GM13976 (cell line): Measurements from ENCODE around the gene PLK5.
A peak's percentile ranks its signal among the peaks of the same experiment; 100 is the strongest.

Source experiments
- DNase-seq: peaks from one replicate; pipeline ENCODE4 v3.0.0; 2012; ENCODE audit warnings: low spot score
- in situ Hi-C: fragments of 300-500 bp; cut with MboI; formaldehyde crosslinking; loops from one replicate; pipeline ENCODE4 v1.12.0; 2022; ENCODE audit warnings: low sequenced_read_pairs, mixed read lengths, inconsistent platforms; ENCODE audit not compliant: unreplicated experiment
- TF ChIP-seq, protein P1 (sequence below): IDR thresholded peaks from 2 replicates; pipeline ENCODE4 v1.5.1; 2012; ENCODE audit warnings: borderline replicate concordance, mild to moderate bottlenecking; ENCODE audit not compliant: insufficient read depth; ENCODE audit errors: extremely low read depth, missing control alignments, control extremely low read depth

Gene PLK5

DNA sequence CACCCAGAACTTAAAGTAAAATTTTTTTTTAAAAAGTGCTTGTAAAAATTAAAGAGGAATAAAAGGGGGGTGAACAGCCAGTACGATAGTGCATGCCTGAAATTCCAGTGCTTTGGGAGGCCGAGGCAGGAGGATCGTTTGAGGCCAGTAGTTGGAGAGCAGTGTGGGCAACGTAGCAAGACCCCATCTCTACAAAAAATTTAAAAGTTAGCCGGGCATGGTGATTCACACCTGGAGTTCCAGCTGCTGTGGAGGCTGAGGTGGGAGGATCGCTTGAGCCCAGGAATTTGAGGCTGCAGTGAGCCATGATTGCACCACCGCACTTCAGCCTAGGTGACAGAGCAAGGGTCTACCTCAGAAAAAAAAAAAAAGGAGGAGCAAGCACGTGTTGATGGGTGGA is 18.9 kb upstream of the PLK5 start:
- in situ Hi-C loops = no loop called here
- TF ChIP-seq, protein P1, sequence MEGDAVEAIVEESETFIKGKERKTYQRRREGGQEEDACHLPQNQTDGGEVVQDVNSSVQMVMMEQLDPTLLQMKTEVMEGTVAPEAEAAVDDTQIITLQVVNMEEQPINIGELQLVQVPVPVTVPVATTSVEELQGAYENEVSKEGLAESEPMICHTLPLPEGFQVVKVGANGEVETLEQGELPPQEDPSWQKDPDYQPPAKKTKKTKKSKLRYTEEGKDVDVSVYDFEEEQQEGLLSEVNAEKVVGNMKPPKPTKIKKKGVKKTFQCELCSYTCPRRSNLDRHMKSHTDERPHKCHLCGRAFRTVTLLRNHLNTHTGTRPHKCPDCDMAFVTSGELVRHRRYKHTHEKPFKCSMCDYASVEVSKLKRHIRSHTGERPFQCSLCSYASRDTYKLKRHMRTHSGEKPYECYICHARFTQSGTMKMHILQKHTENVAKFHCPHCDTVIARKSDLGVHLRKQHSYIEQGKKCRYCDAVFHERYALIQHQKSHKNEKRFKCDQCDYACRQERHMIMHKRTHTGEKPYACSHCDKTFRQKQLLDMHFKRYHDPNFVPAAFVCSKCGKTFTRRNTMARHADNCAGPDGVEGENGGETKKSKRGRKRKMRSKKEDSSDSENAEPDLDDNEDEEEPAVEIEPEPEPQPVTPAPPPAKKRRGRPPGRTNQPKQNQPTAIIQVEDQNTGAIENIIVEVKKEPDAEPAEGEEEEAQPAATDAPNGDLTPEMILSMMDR = no peak
- no peak for DNase-seq

DNA sequence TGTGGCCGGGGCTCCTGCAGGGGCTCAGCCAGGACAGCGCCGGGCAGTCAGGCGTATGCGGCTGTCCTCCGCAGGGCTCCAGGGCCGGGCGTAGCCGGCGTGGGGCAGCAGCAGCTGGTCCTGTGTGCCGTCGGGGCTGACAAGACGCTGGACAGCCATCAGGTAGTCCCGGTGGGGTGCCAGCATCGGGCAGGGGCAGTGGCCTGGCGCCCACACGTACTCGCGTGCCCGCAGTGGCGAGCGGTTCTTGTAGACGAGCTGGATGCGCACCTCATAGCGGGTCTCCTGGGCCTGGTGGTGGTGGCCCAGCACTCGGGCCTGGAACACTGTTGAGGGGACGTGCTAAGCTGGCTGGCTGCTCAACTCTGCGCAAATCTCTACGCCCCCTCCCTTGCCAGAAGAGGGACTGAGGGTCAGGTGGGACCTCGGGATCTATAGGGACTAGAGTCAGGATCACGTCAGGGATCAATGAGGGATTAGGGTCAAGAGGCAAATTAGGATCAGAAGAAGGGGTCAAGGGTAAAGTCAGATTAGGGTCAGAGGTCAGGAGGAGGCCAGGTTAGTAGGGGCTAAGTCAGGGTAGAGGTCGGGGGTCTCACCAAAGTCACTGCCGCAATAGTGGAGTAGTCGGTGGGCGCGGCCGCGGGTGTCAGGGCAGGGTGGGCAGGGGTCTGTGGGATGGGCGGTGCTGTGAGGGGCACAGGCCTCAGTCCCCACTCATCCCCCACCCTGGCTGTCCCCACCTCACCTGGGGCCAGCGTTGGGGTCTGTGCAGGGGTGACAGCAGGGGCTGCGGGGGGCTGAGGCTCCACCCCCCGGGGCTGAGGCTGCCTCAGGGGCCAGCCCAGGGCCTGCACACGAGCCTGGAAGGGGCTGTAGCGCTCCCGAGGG is 17.6 kb upstream of the PLK5 start:
- DNase-seq = no peak
- in situ Hi-C loops = no loop called here
- TF ChIP-seq, protein P1 = no peak

DNA sequence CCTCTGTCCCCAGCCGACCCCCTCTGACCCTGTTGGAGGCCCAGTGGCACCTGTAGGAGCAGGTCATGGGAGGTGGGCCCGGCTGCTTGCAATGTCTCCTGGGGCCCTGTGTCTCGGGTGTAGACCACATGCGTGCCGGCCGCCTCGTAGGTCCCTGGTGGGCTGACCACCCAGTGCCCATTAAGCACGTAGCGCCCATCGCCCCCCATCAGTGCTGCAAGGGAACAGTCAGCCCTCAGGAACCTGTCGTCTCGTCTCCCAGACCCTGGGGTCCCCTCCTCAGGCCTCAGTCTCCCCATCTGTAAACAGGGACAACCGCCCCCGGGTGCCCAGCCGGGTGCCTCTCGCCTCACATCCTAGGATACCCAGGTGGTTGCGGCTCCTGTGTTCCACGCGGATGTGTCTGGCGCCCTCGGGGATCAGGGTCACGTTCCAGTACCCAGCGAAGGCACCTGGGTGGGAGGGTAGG is 16.7 kb upstream of the PLK5 start:
- TF ChIP-seq, protein P1 = no peak
- DNase-seq = no peak
- in situ Hi-C loops = no loop called here

DNA sequence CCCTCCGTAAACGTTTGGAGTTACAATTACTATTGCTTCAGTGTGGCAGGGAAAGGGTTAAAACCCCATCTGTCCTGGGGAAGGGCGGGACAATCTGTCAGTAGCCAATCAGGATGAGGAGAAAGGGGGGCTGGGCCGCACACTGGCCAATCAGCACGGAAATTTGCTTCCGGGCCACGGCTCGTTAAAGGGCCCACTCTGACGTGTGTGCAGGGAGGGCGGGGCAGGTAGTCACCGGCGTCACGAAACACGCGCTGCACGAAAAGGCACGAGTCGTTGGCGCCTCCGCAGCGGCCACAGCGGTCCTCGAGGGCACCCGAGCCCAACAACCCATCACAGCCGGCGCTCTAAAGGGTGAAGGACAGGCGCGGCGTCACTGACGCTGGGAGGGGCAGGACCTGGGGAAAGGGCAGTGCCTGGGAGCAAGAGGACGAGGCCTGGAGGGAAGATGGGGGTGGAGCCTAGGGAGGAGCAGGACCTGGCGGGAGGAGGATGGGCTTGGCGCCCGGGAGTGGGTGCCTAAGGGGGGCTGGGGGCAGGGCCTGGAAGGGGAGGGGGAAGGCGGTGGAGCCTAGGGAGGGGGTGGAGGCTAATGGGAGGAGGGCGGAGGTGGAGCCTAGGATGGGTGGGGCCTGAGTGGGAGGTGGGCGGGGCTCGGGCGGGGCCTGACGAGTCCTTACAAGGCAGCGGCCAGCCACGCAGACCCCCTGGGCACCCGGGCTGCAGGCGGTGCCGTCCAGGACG is 15.9 kb upstream of the PLK5 start:
- in situ Hi-C loops = no loop called here
- peak; percentile 97 for DNase-seq
- TF ChIP-seq, protein P1 = no peak

DNA sequence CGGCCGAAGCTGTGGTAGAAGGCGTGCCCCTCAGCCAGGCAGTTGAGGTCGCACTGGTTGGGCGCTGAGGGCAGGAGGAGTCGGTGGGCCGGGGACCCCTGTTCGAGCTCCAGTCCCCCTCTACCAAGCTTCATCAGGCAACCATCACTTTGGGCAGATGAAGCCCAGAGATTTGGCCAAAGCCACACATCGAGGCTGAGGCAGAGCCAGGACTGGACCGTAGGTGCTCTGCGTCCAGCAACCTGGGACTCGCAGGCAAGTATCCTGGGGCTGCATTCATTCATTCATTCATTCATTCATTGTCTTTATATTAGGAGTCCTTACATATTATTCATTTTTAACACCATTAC is 15.4 kb upstream of the PLK5 start:
- in situ Hi-C loops = no loop called here
- TF ChIP-seq, protein P1 = no peak
- no peak for DNase-seq

DNA sequence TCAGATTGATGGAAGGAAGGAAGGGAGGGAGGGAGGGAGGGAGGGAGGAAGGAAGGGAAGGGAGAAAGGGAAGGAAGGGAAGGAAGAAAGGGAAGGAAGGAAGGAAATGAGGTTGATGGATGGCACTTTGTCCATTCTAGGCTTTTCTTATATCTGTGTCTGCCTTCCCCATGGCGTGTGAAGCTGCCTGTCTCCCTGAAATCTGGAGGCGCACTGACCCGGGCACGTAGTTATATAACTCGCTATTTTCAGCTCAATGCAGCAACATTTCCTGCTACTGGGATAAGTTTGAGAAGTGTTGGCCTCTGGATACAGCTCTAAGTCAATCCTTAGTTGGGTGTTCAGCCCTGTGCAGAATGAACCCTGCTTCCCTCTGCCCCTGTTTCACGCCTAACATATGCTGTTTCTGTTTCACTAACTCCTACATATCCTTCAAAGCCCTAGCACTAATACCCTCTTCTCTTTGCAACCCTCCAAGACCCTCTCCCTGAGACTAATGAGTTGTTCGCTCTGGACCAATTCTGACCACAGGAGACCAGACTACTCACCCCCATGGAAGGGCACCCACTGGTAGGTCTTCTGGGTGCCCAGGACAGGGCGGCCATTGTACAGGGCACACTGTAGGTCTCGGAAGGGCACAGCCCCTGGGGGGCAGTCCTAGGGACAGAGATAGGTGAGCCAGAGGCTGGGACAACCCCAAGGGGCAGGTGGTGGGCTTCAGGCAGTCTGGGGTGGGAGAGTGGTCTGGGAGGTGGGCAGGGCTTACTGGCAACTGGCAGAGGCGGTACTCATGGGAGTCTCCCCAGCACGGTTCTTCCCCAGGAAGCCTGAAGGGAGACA is 14.1 kb upstream of the PLK5 start:
- in situ Hi-C loops = no loop called here
- DNase-seq = no peak
- TF ChIP-seq, protein P1 = no peak
